Measurements from ENCODE around the gene TUG1.

TUG1 gene

DNA sequence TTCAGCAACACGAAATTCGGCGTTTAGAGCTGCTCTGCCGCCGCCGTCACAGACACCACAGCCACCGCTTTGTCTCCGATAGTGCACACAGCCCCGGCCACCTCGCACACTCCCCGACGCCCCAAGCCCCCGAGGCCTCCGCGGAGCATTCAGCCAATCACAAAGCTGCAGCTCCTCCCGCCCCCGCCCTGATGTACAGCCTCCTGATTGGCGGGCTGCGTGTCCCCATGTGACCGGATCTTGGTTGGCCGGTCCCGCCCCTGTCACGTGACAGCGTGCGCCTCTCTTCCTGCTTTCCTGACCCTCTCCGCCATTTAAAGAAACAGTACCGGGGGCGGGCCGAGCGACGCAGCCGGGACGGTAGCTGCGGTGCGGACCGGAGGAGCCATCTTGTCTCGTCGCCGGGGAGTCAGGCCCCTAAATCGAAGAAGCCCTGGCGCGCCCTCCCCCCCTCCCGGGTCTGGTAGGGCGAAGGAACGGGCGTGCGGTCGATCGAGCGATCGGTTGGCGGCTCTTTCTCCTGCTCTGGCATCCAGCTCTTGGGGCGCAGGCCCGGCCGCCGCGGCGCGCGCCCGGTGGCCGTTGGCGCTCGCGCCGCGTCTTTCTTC is at the start of gene TUG1:
TSS of gene TUG1 (plus strand) at position 342 of the 608 bp plus-strand sequence.
- peak; percentile 99 for DNase-seq (ENCODE audit: low read depth)
- TF ChIP-seq, protein P1, sequence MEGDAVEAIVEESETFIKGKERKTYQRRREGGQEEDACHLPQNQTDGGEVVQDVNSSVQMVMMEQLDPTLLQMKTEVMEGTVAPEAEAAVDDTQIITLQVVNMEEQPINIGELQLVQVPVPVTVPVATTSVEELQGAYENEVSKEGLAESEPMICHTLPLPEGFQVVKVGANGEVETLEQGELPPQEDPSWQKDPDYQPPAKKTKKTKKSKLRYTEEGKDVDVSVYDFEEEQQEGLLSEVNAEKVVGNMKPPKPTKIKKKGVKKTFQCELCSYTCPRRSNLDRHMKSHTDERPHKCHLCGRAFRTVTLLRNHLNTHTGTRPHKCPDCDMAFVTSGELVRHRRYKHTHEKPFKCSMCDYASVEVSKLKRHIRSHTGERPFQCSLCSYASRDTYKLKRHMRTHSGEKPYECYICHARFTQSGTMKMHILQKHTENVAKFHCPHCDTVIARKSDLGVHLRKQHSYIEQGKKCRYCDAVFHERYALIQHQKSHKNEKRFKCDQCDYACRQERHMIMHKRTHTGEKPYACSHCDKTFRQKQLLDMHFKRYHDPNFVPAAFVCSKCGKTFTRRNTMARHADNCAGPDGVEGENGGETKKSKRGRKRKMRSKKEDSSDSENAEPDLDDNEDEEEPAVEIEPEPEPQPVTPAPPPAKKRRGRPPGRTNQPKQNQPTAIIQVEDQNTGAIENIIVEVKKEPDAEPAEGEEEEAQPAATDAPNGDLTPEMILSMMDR (IDR thresholded peaks at IDR 0.05; ENCODE audit: low read length, missing control alignments): no peak
- H3K4me3 ChIP-seq (replicated peaks; ENCODE audit: low read depth, low read length): peak within 1 kb of the TSS; percentile 85

DNA sequence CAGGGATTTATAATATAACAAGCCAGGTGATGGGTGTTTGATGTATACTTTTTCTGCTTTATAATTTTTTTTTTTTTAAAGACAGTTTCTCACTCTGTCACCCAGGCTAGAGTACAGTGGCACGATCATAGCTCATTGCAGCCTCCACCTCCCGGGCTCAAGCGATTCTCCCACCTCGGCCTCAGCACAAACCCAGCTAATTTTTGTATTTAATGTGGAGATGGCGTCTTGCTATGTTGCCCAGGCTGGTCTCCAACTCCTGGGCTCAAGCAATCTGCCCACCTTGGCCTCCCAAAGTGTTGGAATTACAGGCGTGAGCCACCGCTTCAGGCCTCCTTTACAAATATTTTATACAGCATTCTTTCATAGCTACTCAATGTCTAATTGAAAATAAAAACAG is 49.1 kb upstream of the TUG1 start:
- TF ChIP-seq, protein P1 (IDR thresholded peaks at IDR 0.05; ENCODE audit: low read length, missing control alignments): no peak
- no peak overlapping the region for H3K4me3 ChIP-seq (replicated peaks; ENCODE audit: low read depth, low read length)
- no peak for DNase-seq (ENCODE audit: low read depth)

DNA sequence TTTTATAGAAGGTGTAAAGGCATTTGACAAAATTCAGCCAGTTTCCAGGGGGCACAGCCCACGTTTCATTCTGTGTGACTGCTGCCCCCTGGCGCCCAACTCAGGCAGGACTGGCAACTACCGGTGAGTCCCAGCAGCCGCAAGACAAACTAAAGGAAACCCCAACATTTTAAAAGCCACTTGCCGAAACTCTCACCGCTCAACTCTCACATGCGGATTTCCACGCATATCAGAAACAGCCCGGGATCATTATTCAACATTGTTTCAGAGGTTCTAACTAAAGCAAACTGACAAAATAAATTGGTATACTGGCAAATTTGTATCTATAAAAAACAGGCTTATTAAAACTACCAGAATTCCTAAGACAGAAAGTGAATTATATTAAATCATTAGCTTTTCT is 48.7 kb upstream of the TUG1 start:
- no peak overlapping the region for H3K4me3 ChIP-seq (replicated peaks; ENCODE audit: low read depth, low read length)
- TF ChIP-seq, protein P1 (IDR thresholded peaks at IDR 0.05; ENCODE audit: low read length, missing control alignments): peak; percentile 82
- DNase-seq (ENCODE audit: low read depth): peak; percentile 71

DNA sequence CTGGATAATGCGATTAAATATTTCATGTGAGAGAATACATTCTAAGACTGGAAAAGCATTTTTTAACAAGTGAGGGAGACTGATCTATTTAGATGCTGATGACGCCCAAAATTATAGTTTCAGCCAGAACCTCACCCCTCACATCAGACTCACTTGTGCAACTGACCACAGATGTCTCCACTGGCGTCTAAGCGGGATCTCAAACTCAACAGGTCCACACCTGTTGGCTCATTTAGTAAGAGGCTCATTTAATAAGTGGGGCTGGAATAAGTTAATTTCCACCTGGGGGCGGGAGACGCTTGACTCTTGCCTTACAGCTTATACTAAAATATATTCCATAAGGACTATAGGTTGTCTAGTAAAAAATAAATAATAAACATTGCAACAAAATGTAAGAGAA is 48.0 kb upstream of the TUG1 start:
- peak overlapping the region; percentile 46 for H3K4me3 ChIP-seq (replicated peaks; ENCODE audit: low read depth, low read length)
- DNase-seq (ENCODE audit: low read depth): no peak
- TF ChIP-seq, protein P1 (IDR thresholded peaks at IDR 0.05; ENCODE audit: low read length, missing control alignments): no peak

DNA sequence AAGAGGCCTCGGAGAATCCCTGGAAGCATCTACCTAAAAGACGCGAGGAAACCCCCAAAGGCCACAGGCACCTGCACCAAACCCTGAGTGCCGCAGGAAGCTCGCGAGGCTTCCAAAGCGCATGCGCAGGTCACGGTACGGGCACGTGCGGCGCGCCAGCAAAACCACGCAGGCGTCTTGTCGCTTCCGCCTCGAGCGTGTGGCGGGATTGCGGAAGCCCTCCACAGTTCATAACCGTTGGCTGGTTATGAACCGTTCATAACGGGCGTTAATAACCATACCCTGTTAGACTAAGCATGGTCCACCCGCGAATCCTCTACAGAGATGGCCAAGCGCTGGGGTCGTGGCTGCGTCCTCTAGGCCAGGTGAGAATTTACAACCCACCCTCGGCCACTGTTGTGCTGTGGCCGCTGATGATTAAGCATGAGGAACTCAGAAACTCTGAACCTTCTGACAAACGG is 46.9 kb upstream of the TUG1 start:
- TF ChIP-seq, protein P1 (IDR thresholded peaks at IDR 0.05; ENCODE audit: low read length, missing control alignments): no peak
- H3K4me3 ChIP-seq (replicated peaks; ENCODE audit: low read depth, low read length): peak overlapping the region; percentile 46
- peak; percentile 66 for DNase-seq (ENCODE audit: low read depth)

DNA sequence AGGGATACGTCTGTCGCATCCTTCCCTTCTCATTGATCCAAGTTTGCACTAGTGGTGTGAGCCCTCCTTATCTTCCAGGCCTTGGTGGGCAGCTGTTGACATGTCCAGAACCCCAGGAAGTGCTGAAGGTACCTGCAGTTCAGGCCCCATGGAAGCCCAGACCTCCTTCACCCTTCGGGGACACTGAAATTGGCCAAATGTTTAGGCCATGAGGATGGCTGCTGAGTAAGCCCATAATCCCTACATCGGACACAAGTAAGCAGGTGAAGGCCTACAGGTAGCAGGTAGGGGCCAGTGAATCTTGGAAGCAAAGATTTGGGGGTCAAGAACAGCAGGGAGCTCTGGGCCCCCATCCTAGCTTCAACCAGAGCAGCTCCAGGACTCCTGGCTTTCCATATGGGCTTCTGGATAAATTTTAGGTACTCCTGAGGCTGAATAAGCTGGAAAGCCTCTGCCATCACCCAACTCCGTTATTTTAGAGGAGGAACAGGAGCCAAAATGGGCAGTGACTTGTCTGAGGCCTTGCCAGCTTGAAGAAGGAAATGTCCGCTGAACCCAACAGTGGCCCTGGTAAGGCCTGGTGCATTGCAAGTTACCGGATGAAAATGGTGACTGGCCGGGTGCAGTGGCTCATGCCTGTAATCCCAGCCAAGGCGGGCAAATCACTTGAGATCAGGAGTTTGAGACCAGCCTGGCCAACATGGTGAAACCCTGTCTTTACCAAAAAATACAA is 45.7 kb upstream of the TUG1 start:
- TF ChIP-seq, protein P1 (IDR thresholded peaks at IDR 0.05; ENCODE audit: low read length, missing control alignments): no peak
- DNase-seq (ENCODE audit: low read depth): no peak
- no peak overlapping the region for H3K4me3 ChIP-seq (replicated peaks; ENCODE audit: low read depth, low read length)

All from fibroblast of pulmonary artery (primary cell).